ENCODE results near the gene SLC2A9.

DNA sequence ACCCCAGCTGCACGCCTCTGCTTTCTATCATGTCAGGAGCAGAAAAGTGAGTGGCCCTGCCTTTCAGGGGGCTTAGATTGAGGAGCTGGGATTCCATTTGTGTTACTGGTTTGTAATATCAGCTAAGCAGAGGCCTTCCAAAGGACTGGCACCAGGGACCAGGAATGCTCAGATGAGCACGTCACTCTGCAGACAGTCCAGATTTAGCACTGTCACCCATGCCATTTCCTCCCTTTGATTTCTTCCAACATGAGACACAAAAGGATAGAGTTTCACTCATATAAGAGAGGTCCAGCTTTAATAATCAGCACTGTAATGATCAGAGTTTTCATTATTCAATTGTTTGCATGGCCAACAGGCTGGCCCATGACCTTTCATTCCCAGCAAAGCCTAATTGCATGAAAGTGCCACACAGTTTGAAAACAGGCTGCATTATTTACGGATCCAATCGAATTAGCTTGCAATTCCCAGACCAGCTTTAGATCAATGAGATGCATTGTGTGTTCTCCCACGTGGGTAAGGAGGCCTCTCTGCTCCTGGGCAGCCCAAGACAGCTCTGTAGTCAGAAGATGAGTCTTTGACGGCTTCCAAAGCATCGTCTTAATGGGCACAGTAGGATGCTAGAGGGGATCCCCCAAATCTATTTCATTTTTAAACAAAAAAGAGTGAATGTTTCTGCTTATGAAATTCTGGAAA lies 9.8 kb upstream of the SLC2A9 start:
- no peak for TF ChIP-seq SUZ12 (IDR thresholded peaks at IDR 0.05; ENCODE audit: extremely low read depth, insufficient read depth, insufficient read length)
- no peak for TF ChIP-seq ZNF274 (IDR thresholded peaks at IDR 0.05; ENCODE audit: low read depth, low read length)

All from NT2/D1 (cell line).